22Rv1 (cell line): ENCODE measurements around the gene DYRK3.
"Not testable (repeated sequence)": the region's sequence is repeated elsewhere in the genome, so short reads cannot be mapped to it uniquely, and the experiment has no call there.

ENCODE experiments used
- CTCF ChIP-seq: fragments of 450-650 bp; IDR thresholded peaks from 2 replicates; pipeline ENCODE4 v1.5.1; 2017; ENCODE audit warnings: mild to moderate bottlenecking
- ZFX ChIP-seq: fragments of 450-650 bp; IDR thresholded peaks from 2 replicates; pipeline ENCODE4 v1.6.1; 2017; ENCODE audit warnings: antibody characterized with exemption, borderline replicate concordance

- TF ChIP-seq CTCF, ZFX: not testable (repeated sequence)
Measured at GRCh38 chr1:206642074-206642473, 6.7 kb downstream of the DYRK3 start.
